WTC11 (cell line): Measurements from ENCODE around the gene PTPRG. TPM values are rescaled to one million over a fixed set of nuclear protein-coding genes. Genes with fewer than 3 reads are reported as not detected.

Experiments
- ATAC-seq: fragments of 200-7000 bp; cut with Tn5 transposase; 2 replicates; pipeline ENCODE4 v1.10.0; 2021; ENCODE audit warnings: mild to moderate bottlenecking, moderate library complexity
- CTCF ChIA-PET: fragments of 300-600 bp; sonication (Branson Sonifier 250); formaldehyde crosslinking; loops from one replicate; lab custom pipeline; 2021; ENCODE audit warnings: antibody characterized with exemption; lab: Charles Lee
- POLR2A ChIA-PET: fragments of 350-600 bp; sonication (Branson Sonifier 250); formaldehyde crosslinking; loops from one replicate; lab custom pipeline; 2021; ENCODE audit warnings: antibody characterized with exemption; lab: Charles Lee
- DNase-seq: peaks from one replicate; pipeline ENCODE4 v3.0.0; 2021; ENCODE audit warnings: low spot score
- H3K27ac Mint-ChIP-seq: 2 replicates; pipeline ENCODE4 v1.8.0; 2021; ENCODE audit warnings: mixed read lengths
- H3K27me3 Mint-ChIP-seq: 2 replicates; pipeline ENCODE4 v1.8.0; 2021; ENCODE audit warnings: low read depth, mild to moderate bottlenecking, moderate library complexity, mixed read lengths
- H3K36me3 Mint-ChIP-seq: 2 replicates; pipeline ENCODE4 v1.8.0; 2021; ENCODE audit warnings: mixed read lengths
- H3K4me1 Mint-ChIP-seq: 2 replicates; pipeline ENCODE4 v1.8.0; 2022; ENCODE audit warnings: mixed read lengths
- H3K4me3 Mint-ChIP-seq: 2 replicates; pipeline ENCODE4 v1.8.0; 2021; ENCODE audit warnings: mild to moderate bottlenecking, moderate library complexity, mixed read lengths
- H3K9me3 Mint-ChIP-seq: 2 replicates; pipeline ENCODE4 v1.8.0; 2021; ENCODE audit warnings: mixed read lengths
- ELF4 ChIP-seq: sonication (generic); formaldehyde crosslinking; IDR thresholded peaks from 2 replicates; pipeline ENCODE4 v1.8.1; 2022; ENCODE audit warnings: low read depth, mild to moderate bottlenecking, moderate library complexity, missing genetic modification reagents
- EMX1 ChIP-seq: fragments of 250-450 bp; sonication (Bioruptor Pico); IDR thresholded peaks from 2 replicates; pipeline ENCODE4 v1.8.0; 2021; ENCODE audit warnings: mild to moderate bottlenecking
- ESRRA ChIP-seq: sonication (generic); formaldehyde crosslinking; IDR thresholded peaks from 2 replicates; pipeline ENCODE4 v1.8.1; 2022; ENCODE audit warnings: mild to moderate bottlenecking, missing genetic modification reagents, borderline replicate concordance
- FOXK1 ChIP-seq: sonication (generic); formaldehyde crosslinking; IDR thresholded peaks from 2 replicates; pipeline ENCODE4 v1.8.0; 2022; ENCODE audit warnings: mild to moderate bottlenecking, moderate library complexity, missing genetic modification reagents
- NFATC4 ChIP-seq: fragments of 250-450 bp; sonication (Bioruptor Pico); IDR thresholded peaks from 2 replicates; pipeline ENCODE4 v1.9.0; 2021; ENCODE audit warnings: mild to moderate bottlenecking
- RELA ChIP-seq: sonication (generic); formaldehyde crosslinking; IDR thresholded peaks from 2 replicates; pipeline ENCODE4 v1.8.1; 2022; ENCODE audit warnings: missing genetic modification reagents, mild to moderate bottlenecking, borderline replicate concordance
- RORB ChIP-seq: fragments of 250-450 bp; sonication (Bioruptor Pico); IDR thresholded peaks from 2 replicates; pipeline ENCODE4 v1.9.0; 2021; ENCODE audit warnings: mild to moderate bottlenecking
- SMAD3 ChIP-seq: sonication (generic); formaldehyde crosslinking; IDR thresholded peaks from 2 replicates; pipeline ENCODE4 v1.8.0; 2022; ENCODE audit warnings: missing genetic modification reagents, mild to moderate bottlenecking, borderline replicate concordance
- SMAD4 ChIP-seq: sonication (generic); formaldehyde crosslinking; IDR thresholded peaks from 2 replicates; pipeline ENCODE4 v1.8.0; 2022; ENCODE audit warnings: mild to moderate bottlenecking, missing genetic modification reagents
- TCF7 ChIP-seq: sonication (generic); formaldehyde crosslinking; IDR thresholded peaks from 2 replicates; pipeline ENCODE4 v1.8.0; 2022; ENCODE audit warnings: mild to moderate bottlenecking, low read depth, missing genetic modification reagents, moderate library complexity
- ZNF232 ChIP-seq: sonication (generic); formaldehyde crosslinking; IDR thresholded peaks from 2 replicates; pipeline ENCODE4 v1.8.0; 2022; ENCODE audit warnings: mild to moderate bottlenecking, missing genetic modification reagents
- total RNA-seq: library from RNA; stranded (reverse); gene quantifications from 3 replicates; pipeline ENCODE4 v1.2.3, GENCODE V29; 2021
- TF ChIP-seq, protein P1 (sequence below): sonication (generic); formaldehyde crosslinking; IDR thresholded peaks from 2 replicates; pipeline ENCODE4 v1.8.1; 2022; ENCODE audit warnings: low read depth, mild to moderate bottlenecking, moderate library complexity, missing genetic modification reagents, borderline replicate concordance
- TF ChIP-seq, protein P2 (sequence below): sonication (generic); formaldehyde crosslinking; IDR thresholded peaks from 2 replicates; pipeline ENCODE4 v1.8.0; 2023; ENCODE audit warnings: missing genetic modification reagents
- TF ChIP-seq, protein P3 (sequence below): sonication (generic); formaldehyde crosslinking; IDR thresholded peaks from 2 replicates; pipeline ENCODE4 v1.8.0; 2022; ENCODE audit warnings: missing genetic modification reagents
- TF ChIP-seq, protein P4 (sequence below): sonication (generic); formaldehyde crosslinking; IDR thresholded peaks from 2 replicates; pipeline ENCODE4 v1.8.0; 2023; ENCODE audit warnings: mild to moderate bottlenecking, missing genetic modification reagents
- TF ChIP-seq, protein P5 (sequence below): sonication (generic); formaldehyde crosslinking; conservative IDR thresholded peaks from 2 replicates; pipeline ENCODE4 v1.8.1; 2022; ENCODE audit warnings: mild to moderate bottlenecking, missing genetic modification reagents
- TF ChIP-seq, protein P6 (sequence below): sonication (generic); formaldehyde crosslinking; IDR thresholded peaks from 2 replicates; pipeline ENCODE4 v1.8.1; 2022; ENCODE audit warnings: low read depth, missing genetic modification reagents, borderline replicate concordance

The PTPRG gene
- total RNA-seq, 1 experiment from 2014 or later, result 106 TPM

DNA sequence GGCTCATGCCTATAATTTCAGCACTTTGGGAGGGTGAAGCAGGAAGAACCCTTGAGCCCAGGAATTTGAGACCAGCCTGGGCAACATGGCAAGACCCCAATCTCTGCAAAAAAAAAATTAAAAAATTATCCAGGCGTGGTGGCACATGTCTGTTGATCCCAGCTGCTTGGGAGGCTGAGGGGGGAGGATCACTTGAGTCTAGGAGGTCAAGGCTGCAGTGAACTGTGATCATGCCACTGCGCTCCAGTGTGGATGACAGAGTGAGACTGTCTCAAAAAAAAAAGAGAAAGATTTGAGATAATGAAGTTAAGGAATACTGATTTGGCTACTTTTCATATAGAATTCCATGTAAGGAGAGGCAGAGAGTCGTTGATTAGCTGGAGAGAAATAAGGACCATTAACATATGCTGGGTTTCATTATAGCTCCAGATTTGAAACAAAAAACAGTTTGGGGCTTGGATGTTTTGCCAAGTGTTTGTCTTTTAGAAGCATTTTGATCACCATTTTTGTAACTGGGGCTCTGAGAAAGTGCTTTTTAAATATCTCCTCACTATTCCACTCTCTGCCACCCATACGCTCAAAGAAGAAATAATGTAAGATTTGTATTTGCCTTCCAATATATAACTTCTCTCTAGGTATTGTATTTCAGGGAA, 597.8 kb downstream of the PTPRG start:
- DNase-seq, result no peak
- no peak for ATAC-seq
- no peaks in the 10 kb centered on the region for H3K27me3 Mint-ChIP-seq
- H3K36me3 Mint-ChIP-seq, result peaks cover 34% of the 10 kb centered on the region
- POLR2A ChIA-PET, result no interaction called here
- H3K9me3 Mint-ChIP-seq, result no peaks in the 10 kb centered on the region
- CTCF ChIA-PET, result interaction anchor here (0.6 kb wide), 1 partner anchor 282 kb away, joined by 3 read pairs; no protein-coding TSS in a partner anchor
- H3K4me1 Mint-ChIP-seq, result peaks cover 8% of the 10 kb centered on the region
- H3K27ac Mint-ChIP-seq, result no peak overlapping the region
- H3K4me3 Mint-ChIP-seq, result no peak overlapping the region
- no peak for TF ChIP-seq SMAD4 (CRISPR knock-in tag)
- TF ChIP-seq ESRRA (CRISPR knock-in tag), result no peak
- TF ChIP-seq, protein P1, sequence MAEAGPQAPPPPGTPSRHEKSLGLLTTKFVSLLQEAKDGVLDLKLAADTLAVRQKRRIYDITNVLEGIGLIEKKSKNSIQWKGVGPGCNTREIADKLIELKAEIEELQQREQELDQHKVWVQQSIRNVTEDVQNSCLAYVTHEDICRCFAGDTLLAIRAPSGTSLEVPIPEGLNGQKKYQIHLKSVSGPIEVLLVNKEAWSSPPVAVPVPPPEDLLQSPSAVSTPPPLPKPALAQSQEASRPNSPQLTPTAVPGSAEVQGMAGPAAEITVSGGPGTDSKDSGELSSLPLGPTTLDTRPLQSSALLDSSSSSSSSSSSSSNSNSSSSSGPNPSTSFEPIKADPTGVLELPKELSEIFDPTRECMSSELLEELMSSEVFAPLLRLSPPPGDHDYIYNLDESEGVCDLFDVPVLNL (CRISPR knock-in tag), result no peak
- no peak for TF ChIP-seq ELF4 (CRISPR knock-in tag)
- TF ChIP-seq, protein P2, sequence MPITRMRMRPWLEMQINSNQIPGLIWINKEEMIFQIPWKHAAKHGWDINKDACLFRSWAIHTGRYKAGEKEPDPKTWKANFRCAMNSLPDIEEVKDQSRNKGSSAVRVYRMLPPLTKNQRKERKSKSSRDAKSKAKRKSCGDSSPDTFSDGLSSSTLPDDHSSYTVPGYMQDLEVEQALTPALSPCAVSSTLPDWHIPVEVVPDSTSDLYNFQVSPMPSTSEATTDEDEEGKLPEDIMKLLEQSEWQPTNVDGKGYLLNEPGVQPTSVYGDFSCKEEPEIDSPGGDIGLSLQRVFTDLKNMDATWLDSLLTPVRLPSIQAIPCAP, result no peak
- TF ChIP-seq, protein P3, sequence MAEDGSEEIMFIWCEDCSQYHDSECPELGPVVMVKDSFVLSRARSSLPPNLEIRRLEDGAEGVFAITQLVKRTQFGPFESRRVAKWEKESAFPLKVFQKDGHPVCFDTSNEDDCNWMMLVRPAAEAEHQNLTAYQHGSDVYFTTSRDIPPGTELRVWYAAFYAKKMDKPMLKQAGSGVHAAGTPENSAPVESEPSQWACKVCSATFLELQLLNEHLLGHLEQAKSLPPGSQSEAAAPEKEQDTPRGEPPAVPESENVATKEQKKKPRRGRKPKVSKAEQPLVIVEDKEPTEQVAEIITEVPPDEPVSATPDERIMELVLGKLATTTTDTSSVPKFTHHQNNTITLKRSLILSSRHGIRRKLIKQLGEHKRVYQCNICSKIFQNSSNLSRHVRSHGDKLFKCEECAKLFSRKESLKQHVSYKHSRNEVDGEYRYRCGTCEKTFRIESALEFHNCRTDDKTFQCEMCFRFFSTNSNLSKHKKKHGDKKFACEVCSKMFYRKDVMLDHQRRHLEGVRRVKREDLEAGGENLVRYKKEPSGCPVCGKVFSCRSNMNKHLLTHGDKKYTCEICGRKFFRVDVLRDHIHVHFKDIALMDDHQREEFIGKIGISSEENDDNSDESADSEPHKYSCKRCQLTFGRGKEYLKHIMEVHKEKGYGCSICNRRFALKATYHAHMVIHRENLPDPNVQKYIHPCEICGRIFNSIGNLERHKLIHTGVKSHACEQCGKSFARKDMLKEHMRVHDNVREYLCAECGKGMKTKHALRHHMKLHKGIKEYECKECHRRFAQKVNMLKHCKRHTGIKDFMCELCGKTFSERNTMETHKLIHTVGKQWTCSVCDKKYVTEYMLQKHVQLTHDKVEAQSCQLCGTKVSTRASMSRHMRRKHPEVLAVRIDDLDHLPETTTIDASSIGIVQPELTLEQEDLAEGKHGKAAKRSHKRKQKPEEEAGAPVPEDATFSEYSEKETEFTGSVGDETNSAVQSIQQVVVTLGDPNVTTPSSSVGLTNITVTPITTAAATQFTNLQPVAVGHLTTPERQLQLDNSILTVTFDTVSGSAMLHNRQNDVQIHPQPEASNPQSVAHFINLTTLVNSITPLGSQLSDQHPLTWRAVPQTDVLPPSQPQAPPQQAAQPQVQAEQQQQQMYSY, result no peak
- no peak for TF ChIP-seq NFATC4
- TF ChIP-seq EMX1 (CRISPR knock-in tag), result no peak
- TF ChIP-seq, protein P4, sequence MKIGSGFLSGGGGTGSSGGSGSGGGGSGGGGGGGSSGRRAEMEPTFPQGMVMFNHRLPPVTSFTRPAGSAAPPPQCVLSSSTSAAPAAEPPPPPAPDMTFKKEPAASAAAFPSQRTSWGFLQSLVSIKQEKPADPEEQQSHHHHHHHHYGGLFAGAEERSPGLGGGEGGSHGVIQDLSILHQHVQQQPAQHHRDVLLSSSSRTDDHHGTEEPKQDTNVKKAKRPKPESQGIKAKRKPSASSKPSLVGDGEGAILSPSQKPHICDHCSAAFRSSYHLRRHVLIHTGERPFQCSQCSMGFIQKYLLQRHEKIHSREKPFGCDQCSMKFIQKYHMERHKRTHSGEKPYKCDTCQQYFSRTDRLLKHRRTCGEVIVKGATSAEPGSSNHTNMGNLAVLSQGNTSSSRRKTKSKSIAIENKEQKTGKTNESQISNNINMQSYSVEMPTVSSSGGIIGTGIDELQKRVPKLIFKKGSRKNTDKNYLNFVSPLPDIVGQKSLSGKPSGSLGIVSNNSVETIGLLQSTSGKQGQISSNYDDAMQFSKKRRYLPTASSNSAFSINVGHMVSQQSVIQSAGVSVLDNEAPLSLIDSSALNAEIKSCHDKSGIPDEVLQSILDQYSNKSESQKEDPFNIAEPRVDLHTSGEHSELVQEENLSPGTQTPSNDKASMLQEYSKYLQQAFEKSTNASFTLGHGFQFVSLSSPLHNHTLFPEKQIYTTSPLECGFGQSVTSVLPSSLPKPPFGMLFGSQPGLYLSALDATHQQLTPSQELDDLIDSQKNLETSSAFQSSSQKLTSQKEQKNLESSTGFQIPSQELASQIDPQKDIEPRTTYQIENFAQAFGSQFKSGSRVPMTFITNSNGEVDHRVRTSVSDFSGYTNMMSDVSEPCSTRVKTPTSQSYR, result no peak
- TF ChIP-seq, protein P5, sequence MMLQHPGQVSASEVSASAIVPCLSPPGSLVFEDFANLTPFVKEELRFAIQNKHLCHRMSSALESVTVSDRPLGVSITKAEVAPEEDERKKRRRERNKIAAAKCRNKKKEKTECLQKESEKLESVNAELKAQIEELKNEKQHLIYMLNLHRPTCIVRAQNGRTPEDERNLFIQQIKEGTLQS, result no peak
- TF ChIP-seq FOXK1 (CRISPR knock-in tag), result no peak
- no peak for TF ChIP-seq TCF7 (CRISPR knock-in tag)
- no peak for TF ChIP-seq SMAD3
- TF ChIP-seq, protein P6, sequence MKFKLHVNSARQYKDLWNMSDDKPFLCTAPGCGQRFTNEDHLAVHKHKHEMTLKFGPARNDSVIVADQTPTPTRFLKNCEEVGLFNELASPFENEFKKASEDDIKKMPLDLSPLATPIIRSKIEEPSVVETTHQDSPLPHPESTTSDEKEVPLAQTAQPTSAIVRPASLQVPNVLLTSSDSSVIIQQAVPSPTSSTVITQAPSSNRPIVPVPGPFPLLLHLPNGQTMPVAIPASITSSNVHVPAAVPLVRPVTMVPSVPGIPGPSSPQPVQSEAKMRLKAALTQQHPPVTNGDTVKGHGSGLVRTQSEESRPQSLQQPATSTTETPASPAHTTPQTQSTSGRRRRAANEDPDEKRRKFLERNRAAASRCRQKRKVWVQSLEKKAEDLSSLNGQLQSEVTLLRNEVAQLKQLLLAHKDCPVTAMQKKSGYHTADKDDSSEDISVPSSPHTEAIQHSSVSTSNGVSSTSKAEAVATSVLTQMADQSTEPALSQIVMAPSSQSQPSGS (CRISPR knock-in tag), result no peak
- no peak for TF ChIP-seq ZNF232 (CRISPR knock-in tag)
- TF ChIP-seq RELA (CRISPR knock-in tag), result no peak
- TF ChIP-seq RORB (CRISPR knock-in tag), result no peak
